HG02938 (cell line): ENCODE measurements around the gene SPEM3.
A peak's percentile ranks its signal among the peaks of the same experiment; 100 is the strongest.

ENCODE experiments used
- ATAC-seq: cut with Tn5 transposase; IDR thresholded peaks from one replicate; pipeline ENCODE4 v1.9.1; 2021; ENCODE audit warnings: mild to moderate bottlenecking, moderate library complexity; ENCODE audit not compliant: unreplicated experiment

Gene SPEM3

GRCh38 chr17:7428557-7428956, at the start of gene SPEM3:
Gene SPEM3 (plus strand): TSS chr17:7428857. CDS start chr17:7428903, 46 bp downstream.
- ATAC-seq = no peak

GRCh38 chr17:7379134-7379533, 49.5 kb upstream of the SPEM3 start:
- ATAC-seq = no peak

- no peak for ATAC-seq
Measured at GRCh38 chr17:7380321-7380720, 48.3 kb upstream of the SPEM3 start.

GRCh38 chr17:7380855-7381683, 47.6 kb upstream of the SPEM3 start, which contains the start of gene TNK1:
Gene TNK1 (plus strand): TSS chr17:7381089. CDS start chr17:7382927, 1,838 bp downstream.
- no peak for ATAC-seq

GRCh38 chr17:7382901-7383300, 45.8 kb upstream of the SPEM3 start:
- ATAC-seq = no peak

- ATAC-seq = no peak
Measured at GRCh38 chr17:7383371-7383741, 45.3 kb upstream of the SPEM3 start.

GRCh38 chr17:7383742-7384488, 44.7 kb upstream of the SPEM3 start:
- no peak for ATAC-seq

GRCh38 chr17:7384489-7385081, 44.1 kb upstream of the SPEM3 start:
- ATAC-seq = no peak

- no peak for ATAC-seq
Measured at GRCh38 chr17:7388856-7389255, 39.8 kb upstream of the SPEM3 start.

- ATAC-seq = no peak
Measured at GRCh38 chr17:7389924-7390910, 38.4 kb upstream of the SPEM3 start.

- ATAC-seq = no peak
Measured at GRCh38 chr17:7391307-7391706, 37.4 kb upstream of the SPEM3 start.

- ATAC-seq = no peak
Measured at GRCh38 chr17:7392696-7393612, 35.7 kb upstream of the SPEM3 start.

- peak; percentile 34 for ATAC-seq
Measured at GRCh38 chr17:7393613-7394451, 34.8 kb upstream of the SPEM3 start.

GRCh38 chr17:7394452-7395191, 34.0 kb upstream of the SPEM3 start, which contains the start of gene PLSCR3:
Gene PLSCR3 (minus strand): TSS chr17:7394525. CDS start chr17:7394110, 415 bp downstream.
- peak; percentile 63 for ATAC-seq

- ATAC-seq = no peak
Measured at GRCh38 chr17:7396147-7396546, 32.5 kb upstream of the SPEM3 start.

- no peak for ATAC-seq
Measured at GRCh38 chr17:7398612-7399011, 30.0 kb upstream of the SPEM3 start.

GRCh38 chr17:7403043-7403726, 25.5 kb upstream of the SPEM3 start:
- no peak for ATAC-seq
